ENCODE data around the gene PRKAR1A.
"Not testable (repeated sequence)": the region's sequence is repeated elsewhere in the genome, so short reads cannot be mapped to it uniquely, and the experiment has no call there.

Gene PRKAR1A

DNA sequence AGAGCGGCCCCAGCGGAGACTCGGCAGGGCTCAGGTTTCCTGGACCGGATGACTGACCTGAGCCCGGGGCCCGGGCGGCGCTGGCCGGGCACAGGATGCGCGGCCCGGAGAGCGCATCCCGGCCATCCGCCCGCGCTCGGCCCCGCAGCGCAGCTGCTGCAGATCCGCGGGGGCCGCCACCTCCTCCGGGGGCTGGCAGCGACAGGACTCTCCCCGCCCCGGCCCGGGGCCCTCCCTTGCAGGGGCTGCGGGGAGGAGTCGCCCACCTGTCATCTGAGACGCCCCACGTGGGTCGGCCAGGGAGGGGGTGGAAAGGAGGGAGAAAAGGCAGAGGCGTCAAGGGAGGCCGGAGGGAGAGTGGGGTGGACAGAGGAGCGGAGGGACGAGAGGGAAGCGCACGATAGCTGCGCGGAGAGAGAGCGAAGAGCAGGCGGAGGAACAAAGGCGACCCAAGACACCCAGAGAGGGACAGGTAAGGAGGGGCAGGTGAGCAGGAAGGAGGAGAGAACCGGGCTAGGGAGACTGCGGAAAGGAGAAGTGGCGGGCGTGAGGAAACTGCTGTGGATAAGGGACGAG is 471 bp upstream of the PRKAR1A start:
- DNase-seq: peak; percentile 77

DNA sequence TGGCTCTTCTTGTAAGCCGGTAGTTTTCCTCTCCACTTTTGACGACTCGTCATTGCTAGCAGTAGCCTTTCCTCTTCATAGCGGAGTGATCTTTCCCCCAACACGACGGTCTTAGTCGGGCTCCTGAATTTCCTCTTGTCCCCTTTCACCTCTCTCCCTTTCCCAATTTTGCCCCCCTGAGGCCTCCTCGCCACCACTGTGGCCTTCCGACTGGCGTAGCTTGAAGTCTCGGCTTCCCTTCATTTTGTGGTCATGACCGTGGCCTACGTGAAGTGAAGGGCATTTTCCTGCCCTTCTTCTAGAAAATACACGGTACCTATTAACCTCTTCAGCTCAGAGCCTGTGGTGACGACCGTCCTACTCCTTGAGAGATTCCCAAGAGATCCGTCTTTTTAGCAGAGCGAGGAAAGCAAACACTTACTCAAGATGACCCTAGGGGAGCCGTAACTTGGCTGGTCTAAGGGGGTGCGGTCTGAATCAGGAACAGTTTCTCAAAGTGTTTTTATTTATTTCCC is 787 bp downstream of the PRKAR1A start:
- peak; percentile 55 for DNase-seq

DNA sequence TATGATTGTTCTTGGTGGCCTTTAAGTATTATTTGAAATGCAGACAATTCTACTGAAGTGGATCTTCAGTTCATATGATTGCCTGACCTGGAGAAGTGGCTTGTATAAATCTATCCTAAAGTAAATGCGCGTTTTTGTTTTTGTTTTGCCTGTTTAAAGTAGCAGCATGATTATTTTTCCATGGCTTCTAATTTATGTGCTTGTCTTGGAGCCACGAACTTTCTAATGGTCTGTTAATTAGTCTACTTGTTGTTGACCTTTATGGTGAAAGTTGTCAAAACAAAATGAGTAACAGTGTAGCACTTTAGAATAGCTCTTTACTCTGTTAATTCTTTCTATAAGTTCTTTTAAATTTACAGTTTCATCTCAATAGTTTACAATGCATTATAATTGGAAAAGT is 1.7 kb downstream of the PRKAR1A start:
- no peak for DNase-seq

DNA sequence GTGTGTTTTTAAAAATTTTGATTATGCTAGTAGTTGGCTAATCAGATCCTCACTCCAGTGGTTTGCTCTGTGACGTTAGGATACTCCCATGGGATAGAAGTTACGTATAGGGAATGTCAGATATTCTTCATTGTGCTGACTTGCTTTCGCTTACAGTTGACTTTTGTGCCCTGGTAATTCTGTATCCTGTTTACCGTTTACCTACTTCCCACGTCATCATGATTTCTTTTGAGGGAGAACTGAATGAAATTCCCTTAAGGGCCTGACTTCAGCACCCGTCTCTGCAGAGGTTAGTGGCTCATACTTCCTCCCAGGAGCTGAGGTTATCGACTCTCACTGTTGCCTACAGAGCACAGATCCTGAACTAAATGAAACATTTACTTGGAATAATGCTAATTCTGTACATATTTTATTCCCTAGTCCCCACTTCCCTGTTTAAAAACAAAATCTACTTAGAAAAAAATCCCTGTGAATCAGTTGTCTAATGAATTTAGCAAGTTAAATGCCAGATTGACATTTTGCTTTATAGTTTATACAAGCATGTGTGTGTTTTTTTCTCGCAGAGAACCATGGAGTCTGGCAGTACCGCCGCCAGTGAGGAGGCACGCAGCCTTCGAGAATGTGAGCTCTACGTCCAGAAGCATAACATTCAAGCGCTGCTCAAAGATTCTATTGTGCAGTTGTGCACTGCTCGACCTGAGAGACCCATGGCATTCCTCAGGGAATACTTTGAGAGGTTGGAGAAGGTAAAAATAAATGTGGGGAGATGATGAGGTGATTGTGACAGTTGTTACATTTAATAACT is 2.8 kb downstream of the PRKAR1A start:
- DNase-seq: no peak

DNA sequence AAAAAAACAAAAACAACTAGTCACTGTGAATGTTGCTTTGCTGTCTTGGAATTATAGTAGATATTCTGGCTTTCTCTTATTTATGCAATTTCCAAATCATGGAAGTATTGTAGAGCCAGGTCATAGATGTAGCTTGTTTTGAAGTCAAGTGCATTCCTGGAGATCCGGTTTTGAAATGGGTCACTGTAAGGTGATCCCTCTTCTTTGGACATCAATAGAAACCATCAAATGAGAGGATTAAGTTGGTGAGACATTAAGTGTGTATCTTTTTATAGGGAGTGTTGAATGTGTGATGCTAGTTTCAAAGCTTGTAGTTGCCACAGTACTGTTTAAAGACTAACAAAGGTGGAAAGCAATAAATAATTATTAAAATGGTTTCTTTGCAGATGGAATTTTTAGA is 4.5 kb downstream of the PRKAR1A start:
- no peak for DNase-seq

DNA sequence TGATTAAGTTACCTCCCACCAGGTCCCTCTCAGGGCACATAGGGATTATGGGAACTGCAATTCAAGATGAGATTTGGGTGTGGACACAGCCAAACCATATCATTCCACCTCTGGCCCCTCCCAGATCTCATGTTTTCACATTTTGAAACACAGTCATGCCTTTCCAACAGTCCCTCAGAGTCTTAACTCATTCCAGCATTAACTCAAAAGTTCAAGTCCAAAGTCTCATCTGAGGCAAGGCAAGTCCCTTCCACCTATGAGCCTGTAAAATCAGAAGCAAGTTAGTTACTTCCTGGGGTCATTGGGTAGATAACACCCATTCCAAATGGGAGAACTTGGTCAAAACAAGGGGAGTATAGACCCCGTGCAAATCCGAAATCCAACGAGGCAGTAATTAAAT is 5.4 kb downstream of the PRKAR1A start:
- DNase-seq: not testable (repeated sequence)

DNA sequence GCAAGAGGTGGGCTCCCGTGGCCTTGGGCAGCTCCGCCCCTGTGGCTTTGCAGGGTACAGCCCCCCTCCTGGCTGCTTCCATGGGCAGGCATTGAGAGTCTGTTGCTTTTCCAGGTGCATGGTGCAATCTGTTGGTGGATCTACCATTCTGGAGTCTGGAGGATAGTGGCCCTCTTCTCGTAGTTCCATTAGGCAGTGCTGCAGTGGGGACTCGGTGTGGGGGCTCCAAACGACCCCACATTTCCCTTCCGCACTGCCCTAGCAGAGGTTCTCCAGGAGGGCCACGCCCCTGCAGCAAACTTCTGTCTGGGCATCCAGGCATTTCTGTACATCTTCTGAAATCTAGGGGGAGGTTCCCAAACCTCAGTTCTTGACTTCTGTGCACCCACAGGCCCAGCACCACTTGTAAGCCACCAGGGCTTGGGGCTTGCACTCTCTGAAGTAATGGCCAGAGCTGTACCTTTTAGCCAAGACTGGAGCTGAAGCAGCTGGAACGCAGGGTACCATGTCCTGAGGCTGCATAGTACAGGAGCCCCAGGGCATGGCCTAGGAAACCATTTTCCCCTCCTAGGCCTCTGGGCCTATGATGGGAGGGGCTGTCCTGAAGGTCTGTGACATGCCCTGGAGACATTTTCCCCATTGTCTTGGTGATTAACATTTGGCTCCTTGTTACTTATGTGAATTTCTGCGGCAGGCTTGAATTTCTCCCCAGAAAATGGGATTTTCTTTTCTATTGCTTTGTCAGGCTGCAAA is 6.0 kb downstream of the PRKAR1A start:
- DNase-seq: no peak

DNA sequence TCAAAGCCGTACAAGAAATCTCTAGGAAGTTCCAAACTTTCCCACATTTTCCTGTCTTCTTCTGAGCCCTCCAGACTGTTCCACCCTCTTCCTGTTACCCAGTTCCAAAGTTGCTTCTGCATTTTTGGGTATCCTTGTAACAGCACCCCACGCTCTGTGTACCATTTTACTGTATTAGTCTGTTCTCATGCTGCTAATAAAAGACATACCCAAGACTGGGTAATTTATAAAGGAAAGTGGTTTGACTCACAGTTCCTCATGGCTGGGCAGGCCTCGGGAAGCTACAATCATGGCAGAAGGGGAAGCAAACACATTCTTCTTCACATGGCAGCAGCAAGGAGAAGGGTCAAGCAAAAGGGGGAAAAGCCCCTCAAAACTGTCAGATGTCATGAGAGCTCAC is 6.8 kb downstream of the PRKAR1A start:
- DNase-seq: not testable (repeated sequence)

DNA sequence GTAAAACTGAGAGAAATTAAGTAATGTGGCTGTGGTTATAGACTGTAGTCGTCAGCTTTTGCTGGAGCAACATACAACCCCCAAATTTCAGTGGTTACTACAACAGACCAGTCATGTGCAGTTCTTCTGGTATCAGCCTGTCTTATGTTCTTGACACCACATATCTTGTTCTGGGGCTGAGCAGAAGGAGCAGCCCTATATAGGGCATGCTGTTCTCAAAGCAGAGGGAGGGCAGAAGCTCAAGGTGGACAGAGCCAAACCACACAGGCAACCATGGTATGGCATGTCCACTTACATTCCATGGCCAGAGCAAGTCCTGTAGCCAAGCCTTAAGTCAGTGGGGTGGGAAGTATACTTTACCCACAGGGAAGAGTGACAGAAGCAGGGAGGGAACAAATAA is 7.7 kb downstream of the PRKAR1A start:
- no peak for DNase-seq

DNA sequence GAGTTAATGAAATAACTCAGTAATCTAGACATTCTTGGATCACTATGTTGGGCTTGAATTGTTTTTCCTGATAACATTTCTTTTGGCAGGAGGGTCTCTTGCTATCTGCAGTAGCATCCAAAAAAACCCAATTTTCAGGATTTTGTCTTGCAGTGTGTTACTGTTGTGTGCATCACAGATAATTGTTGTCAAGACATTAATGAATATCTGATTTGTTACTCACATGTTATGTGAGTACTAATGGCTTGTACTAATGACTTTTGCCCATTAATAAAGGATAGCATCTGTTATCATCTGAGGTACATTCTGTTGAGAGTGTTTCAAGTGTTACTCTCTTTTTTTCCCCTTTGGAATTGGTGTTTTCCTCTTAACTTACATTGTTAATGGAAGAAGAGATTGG is 10.0 kb downstream of the PRKAR1A start:
- DNase-seq: no peak

DNA sequence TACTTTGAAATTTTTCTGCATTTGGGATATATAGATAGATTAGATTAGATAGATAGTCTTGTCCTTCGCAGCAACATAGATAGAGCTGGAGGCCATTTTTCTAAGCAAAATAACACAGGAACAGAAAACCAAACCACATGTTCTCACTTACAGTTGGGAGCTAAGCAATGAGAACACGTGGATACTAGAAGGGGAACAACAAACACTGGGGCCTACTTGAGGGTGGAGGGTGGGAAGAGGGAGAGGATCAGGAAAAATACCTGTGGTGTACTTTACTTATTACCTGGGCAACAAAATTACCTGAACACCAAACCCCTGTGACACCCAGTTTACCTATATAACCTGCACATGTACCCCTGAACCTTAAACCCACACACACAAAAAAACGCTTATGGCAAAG is 14.3 kb downstream of the PRKAR1A start:
- DNase-seq: no peak

DNA sequence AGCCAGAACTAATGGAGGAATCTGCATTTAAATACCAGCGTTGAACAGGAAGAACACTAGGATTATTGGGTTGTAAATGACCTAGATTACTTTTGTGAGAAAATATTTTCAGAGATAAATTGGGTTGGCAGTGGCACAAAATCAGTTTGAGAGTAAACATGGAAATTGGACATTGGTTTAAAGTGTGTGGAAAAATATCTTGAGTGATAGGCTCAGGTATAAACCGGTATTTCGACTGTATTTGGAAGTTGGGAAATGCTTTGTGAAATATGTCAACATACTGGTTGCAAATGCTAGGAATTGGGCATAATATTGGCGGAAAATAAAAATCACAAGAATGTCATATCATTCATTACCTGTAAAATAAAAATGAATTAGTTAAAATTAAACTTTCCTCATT is 15.1 kb downstream of the PRKAR1A start:
- DNase-seq: no peak

DNA sequence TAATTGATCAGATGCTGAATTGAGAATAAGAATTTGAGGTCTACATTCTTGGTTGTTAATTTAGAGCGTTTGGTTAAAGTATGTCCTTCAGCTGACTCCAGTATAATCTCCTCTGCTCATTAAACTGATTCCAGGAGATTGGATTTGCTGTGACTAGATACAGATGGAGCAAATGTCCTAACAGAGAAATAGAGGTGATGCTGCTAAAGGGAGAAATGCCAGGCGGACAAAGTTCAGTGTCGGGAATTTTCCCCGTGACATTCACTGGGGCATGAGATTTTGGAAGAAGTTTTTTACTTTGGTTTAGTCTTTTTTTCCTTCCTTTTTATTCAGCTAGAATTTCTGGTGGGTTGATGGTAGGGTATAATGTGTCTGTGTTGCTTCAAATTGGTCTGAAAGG is 19.0 kb downstream of the PRKAR1A start:
- no peak for DNase-seq

DNA sequence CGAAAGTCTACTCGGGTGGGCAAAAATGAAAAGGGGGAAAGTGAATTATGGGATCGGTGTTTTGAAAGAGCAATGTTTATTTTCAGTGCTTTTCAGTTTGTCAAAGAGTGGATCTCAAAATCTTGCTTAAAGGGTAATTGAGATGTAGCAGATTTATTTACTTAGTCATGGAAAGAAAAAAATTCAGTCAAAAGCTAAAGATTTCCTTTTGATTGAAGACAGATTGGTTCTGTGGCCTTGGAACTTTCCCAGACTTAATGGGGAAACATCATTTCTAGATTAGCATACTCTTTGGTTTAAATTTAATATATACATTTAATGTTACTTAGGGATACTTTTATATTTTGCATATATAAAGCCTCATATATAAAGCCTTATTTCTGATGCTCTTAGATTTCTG is 20.6 kb downstream of the PRKAR1A start:
- DNase-seq: no peak

DNA sequence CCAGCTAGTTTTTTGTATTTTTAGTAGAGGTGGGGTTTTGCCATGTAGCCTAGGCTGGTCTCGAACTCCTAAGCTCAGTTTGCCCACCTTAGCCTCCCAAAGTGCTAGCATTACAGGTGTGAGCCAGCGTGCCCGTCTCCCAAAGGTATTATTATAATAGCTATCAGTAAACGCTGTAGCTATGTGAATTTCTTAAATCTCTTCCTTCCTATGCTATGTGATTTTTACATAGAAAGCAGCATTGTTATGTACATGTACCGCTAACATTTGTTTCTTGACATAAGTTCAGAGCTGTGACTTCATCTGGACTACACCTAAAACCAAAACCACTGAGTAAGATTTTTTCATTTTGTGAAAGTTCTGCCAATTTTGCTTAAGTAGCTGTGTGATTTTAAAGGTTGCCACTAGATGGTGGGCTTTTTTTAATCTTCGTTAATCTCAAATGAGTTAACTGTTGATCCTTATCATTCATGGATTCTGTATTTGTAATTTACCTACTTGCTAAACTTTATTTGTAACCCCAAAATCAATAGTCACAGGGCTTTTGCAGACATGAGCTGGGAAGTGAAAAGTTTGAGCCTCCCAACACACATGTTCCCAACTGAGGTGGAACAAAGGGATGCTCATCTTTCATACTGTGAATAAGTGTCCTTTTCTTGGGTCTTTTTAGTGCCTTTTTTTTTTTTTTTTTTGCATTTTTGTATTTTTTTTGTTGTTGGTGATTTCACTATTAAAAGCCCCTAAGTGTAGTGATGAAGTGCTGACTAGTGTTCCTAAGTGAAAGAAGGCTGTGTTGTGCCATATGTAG is 21.9 kb downstream of the PRKAR1A start:
- DNase-seq: peak; percentile 8

DNA sequence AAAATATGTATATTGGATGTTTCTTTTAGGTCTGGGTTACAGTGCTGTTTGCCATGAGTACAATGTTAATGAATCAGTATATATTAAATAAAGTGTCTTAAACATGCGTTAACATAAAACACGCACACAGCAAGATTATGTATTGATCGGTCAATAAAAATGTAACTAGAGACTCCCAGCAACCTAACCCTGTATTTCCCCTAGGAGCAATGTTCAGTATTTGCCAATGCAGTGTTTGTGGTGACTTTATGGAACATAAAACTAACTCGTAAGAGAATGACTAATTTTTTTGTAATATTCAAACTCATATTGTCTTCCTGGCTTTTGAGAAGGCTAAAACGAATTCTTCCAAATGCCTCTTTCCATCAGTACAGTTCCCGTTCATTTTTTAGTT is 22.5 kb downstream of the PRKAR1A start:
- DNase-seq: no peak

DNA sequence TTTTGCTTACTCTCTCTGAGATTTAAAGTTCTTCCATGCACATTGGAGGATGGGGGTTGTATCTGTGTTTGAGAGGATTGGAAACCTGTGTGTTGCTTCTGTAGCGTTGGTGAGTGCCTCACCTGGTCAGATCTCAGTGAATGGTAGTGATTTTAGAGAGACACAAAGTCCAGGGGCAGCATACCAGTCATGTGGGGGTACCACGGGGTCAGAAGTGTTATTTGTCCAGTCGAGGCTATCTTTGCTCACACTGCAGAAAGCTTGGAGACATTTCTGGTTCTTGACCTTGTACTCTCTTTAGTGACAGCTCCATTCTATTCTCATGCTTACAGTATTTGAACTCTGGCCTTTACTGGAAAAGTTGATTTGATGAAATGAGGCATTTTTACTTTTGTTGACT is 23.7 kb downstream of the PRKAR1A start:
- no peak for DNase-seq

DNA sequence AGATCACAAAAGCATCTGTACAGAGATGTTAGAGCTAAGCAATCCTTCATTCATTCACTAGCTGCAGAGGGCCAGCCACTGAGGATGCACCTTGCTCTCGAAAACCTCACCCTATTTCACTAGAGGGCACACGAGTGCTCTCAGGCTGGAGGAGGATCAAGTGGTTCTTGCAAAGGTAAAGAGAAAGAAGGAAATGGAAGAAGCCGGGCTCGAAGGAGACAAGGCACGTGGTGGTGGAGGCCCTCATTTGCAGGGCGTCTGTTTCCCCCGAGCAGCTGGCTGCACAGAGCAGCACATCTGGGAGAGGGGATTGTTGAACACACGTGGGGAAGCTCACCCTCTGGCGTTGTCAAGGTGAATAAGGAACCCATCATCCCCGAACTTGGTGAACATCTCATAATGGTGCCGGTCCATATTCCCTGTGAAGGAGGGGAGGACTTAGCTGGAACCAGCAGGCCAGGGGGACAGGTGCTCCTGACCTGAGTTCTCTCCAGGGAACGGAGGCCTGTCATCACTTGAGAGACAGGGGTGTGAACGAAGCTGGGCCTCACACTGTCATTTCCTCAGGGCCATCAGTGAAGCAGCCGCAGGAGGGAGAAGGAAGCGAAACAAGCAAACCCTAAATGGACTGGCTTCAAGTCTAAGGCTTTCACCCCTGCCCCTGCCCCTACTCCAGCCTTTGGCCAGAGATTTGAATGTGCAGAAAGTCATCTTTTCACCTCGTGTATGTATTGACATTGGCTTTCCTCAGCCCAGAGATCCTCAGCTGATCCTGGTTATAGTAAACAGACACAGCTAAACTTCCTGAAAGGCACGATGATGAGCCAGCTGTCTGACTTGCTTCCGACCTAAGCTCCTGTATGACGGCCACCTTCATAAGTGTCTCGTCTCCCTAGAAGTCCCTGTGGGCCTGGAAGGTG is 27.6 kb downstream of the PRKAR1A start:
- DNase-seq: no peak

DNA sequence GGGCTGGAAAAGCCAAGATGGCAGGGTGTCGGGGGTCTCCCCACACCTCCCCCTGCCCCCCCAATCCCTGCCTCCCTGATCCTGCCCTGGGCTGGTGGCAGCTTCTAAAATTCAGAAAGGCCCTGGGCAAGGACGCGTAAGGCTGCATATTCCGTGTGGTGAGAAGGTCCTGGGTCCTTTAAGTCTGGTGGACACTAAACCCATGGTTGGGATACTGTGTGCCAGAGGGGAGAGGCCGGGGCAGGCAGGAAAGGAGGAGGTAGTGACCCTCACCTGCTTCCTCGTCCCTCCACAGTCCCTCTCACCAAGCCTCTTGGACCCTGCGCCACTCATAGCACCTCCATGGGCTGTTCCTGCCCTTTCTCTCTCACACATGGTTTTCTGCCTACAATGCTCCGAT is 28.8 kb downstream of the PRKAR1A start:
- DNase-seq: no peak

DNA sequence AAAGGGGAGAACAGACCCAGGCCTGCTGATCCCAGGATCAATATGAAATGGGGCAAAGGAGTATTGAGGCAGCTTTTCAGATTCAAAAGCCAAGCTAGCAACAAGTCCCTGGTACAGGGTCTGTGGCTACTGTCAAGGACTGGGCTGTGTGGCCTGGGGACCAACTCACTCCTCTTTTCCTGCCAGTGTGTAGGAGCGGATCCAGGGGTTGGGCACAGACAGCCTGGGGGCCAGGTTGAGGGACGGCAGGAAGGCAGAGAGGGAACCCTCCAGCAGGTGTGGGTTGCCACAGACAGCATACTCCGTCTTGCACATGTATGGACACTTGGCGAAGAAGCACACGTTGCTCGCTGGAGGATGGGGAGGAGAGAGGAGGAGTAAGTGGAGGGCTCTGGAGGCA is 29.6 kb downstream of the PRKAR1A start:
- DNase-seq: no peak

DNA sequence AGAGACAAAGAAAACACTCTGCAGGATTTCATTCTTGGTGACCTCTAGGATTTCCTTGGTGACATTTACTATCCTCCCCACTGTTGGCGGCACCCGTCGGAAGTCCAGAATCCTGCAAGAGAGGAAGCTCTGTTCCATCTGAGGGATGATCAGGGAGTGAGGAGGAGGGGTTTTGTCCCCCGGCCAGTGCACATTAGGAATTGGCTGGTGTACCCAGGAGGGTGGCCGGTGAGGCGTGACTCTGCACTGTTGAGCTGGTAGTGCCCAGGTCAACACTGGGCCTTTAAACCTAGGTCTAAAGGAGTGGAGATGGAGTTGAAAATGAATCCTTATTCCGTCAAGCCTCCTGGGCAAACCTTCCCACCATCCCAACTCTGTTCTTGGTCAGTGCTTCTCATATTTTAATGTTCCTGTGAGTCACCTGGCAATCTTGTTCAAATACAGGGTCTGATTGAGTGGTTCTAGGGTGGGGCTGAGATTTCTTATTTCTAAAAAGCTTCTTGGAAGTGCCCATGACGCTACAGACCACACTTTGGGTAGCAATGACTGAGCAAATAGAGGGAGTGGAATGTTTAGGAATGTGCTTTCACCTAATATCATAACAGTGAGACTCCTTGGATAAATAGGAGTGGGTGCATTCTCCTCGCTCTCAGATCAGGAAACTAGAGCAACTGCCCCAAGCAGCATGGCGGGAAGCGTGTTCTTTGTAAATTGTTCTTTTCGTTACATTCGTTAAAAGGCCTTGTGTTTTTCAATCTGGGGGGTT is 30.7 kb downstream of the PRKAR1A start:
- no peak for DNase-seq

All from midbrain (tissue), 1 donor.